ENCODE data around the gene NPSR1. TPM values are rescaled to one million over a fixed set of nuclear protein-coding genes. Genes with fewer than 3 reads are reported as not detected.
"Not testable (repeated sequence)": the region's sequence is repeated elsewhere in the genome, so short reads cannot be mapped to it uniquely, and the experiment has no call there.

The NPSR1 gene, protein sequence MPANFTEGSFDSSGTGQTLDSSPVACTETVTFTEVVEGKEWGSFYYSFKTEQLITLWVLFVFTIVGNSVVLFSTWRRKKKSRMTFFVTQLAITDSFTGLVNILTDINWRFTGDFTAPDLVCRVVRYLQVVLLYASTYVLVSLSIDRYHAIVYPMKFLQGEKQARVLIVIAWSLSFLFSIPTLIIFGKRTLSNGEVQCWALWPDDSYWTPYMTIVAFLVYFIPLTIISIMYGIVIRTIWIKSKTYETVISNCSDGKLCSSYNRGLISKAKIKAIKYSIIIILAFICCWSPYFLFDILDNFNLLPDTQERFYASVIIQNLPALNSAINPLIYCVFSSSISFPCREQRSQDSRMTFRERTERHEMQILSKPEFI
- not detected in 2 replicates for total RNA-seq (2014; rRNA removed; shearing (Covaris generic))

- no peak for DNase-seq (ENCODE audit: low read depth)
Observed at GRCh38 chr7:34657632-34658268, at the start of gene NPSR1. Gene NPSR1 (plus strand): TSS chr7:34658218. CDS start chr7:34658413, 195 bp downstream.

- DNase-seq (ENCODE audit: low read depth), result no peak
Observed at GRCh38 chr7:34612661-34613060, 45.4 kb upstream of the NPSR1 start.

DNA sequence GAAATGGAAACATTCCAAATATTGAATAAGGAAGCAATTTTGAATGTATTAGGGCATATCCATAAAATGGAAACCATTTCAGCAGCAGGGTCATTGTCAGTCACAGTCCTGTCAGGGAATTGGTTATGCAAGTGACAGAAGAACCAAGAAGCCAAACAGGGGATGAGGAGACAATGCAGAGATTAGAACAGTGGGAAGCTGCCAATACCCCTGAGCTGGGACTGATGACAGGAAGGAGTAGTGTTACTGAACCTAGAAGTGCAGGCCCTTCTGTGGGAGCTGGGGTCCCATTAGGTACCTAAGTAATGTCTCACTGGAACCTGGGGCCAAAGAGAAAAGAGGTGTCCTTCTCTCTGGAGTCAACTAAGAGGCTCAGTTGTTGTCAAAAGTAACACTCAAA is 37.6 kb upstream of the NPSR1 start:
- DNase-seq (ENCODE audit: low read depth), result no peak

DNA sequence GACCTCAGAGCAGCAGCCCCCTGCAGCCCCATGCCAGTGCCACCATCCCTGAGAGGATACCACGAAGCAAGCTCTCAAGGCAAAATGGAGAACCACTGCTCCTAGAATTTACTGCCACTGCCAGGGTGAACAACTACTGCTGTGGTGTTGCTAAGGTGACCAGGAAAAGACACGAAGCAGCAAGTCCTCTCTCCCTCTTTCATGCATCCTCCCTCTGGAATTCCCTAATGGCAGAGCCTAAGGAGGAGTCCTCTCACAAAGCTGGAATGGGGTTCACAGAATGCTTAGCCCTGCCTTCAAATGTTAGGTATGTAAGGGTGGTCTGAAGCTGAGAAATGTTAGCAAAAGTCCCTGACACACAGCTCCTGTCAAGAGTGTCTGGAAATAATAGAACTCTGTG is 35.8 kb upstream of the NPSR1 start:
- DNase-seq (ENCODE audit: low read depth), result no peak

DNA sequence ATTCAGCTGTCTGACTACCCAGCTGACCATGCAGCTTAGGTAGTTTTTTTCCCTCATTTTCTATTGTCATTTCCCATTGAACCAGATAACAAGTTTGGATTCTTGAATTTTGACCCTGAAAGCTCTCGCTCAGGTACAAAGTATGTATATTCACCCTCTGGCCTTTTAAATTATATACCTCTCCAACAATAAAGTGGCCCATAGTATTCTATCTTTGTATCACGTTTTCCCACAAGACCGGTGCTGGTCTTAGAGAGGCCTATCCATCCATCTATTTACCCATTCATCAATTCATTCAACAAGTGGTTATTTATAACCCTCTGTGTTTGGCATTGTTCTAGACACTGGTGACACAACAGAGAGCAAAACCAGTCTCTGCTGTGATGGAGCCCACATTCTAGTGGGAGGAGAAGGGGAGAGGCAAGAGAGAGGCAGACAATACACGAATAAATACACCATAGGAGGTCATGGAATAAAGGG is 35.2 kb upstream of the NPSR1 start:
- no peak for DNase-seq (ENCODE audit: low read depth)

- not testable (repeated sequence) for DNase-seq (ENCODE audit: low read depth)
Observed at GRCh38 chr7:34628618-34629017, 29.4 kb upstream of the NPSR1 start.

GRCh38 chr7:34652809-34653208 is 5.2 kb upstream of the NPSR1 start:
- peak; percentile 28 for DNase-seq (ENCODE audit: low read depth)

GRCh38 chr7:34653787-34654186 is 4.2 kb upstream of the NPSR1 start:
- no peak for DNase-seq (ENCODE audit: low read depth)

DNA sequence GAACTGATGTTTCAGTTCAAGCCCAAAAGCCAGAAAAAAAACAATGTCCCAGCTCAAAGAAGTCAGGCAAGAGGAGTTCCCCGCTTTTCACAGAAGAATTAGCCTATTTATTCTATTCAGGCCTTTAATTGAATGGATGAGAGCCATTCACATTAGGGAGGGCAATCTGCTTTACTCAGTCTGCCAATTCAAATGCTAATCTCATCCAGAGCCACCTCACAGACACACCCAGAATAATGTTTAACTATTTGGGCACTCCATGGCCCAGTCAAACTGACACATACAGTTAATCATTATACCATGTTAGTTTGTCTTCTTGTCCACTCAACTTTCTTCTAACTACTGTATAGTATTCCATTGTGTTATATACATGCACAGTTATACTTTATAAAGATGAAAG is 2.6 kb upstream of the NPSR1 start:
- DNase-seq (ENCODE audit: low read depth), result no peak

GRCh38 chr7:34656041-34656440 is 2.0 kb upstream of the NPSR1 start:
- no peak for DNase-seq (ENCODE audit: low read depth)

- no peak for DNase-seq (ENCODE audit: low read depth)
Observed at GRCh38 chr7:34659472-34660075, 1.6 kb downstream of the NPSR1 start.

GRCh38 chr7:34662058-34662708 is 4.2 kb downstream of the NPSR1 start:
- no peak for DNase-seq (ENCODE audit: low read depth)

DNA sequence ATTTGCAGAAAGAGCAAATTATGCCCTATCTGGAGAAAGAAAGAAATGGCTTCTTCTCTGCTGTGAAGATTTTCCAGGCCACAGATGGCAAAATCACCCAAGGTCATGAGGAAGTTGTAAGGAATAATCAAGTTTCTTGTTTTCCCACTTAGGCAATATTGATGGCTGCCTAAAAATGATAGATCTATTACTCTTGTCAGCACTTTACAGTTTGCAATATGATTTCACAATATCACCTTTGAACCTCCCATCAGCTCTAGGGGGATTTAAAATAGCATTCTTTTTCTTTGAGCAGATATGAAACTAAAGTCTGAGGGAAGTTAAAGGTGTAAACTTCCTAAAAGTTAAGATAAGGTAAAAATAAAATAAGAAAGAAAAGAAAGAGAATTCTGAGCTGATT is 6.7 kb downstream of the NPSR1 start:
- DNase-seq (ENCODE audit: low read depth), result no peak

DNA sequence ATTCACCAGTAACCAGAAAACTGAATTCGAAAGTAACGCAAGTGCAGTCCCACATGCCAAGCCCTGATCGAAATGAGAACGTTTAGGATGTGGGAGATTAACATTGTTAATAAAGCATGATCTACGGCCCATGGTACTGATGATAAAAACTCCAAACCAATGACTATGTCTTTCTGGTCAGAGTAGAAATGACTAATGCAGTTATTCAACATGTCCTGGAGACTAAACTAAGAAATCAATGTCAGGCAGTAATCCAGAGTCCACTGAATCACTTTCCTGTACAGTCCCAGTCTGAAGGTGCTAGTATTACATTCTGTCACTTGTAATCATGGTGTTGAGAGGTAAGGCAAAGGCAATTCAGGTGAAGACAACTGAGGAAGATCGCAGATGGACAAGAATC is 14.4 kb downstream of the NPSR1 start:
- peak; percentile 61 for DNase-seq (ENCODE audit: low read depth)

GRCh38 chr7:34673066-34673465 is 15.0 kb downstream of the NPSR1 start:
- no peak for DNase-seq (ENCODE audit: low read depth)

- DNase-seq (ENCODE audit: low read depth), result peak; percentile 31
Observed at GRCh38 chr7:34675749-34676374, 17.8 kb downstream of the NPSR1 start.

GRCh38 chr7:34677491-34677890 is 19.5 kb downstream of the NPSR1 start:
- DNase-seq (ENCODE audit: low read depth), result no peak

GRCh38 chr7:34687529-34687928 is 29.5 kb downstream of the NPSR1 start:
- no peak for DNase-seq (ENCODE audit: low read depth)

- DNase-seq (ENCODE audit: low read depth), result no peak
Observed at GRCh38 chr7:34696415-34696814, 38.4 kb downstream of the NPSR1 start.

DNA sequence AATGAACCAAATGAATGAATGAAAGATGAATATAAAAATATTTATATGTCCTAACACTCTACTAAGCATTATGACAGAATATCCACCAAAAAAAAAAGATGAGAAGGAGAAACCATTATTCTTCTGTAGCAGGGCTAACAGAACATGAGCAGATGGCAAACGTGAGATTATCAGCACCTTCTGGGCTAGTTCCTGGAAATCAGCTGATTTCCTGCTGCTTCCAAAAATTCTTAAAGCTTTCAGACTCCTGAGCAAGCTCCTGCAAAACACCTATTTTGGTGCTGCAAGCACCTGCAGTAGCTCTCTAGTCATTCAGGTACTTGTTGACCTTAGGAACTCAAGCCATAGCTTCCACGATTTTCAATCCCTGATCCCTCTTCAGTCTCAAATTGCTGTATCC is 51.8 kb downstream of the NPSR1 start:
- no peak for DNase-seq (ENCODE audit: low read depth)

GRCh38 chr7:34718867-34719266 is 60.8 kb downstream of the NPSR1 start:
- DNase-seq (ENCODE audit: low read depth), result no peak

- no peak for DNase-seq (ENCODE audit: low read depth)
Observed at GRCh38 chr7:34719636-34720035, 61.6 kb downstream of the NPSR1 start.
